C4-2B (cell line): ENCODE data around the gene CPSF4.

ENCODE experiments used
- CTCF ChIP-seq: fragments of 450-650 bp; conservative IDR thresholded peaks from 2 replicates; pipeline ENCODE4 v1.5.1; 2017; ENCODE audit warnings: mild to moderate bottlenecking
- ZFX ChIP-seq: fragments of 450-650 bp; IDR thresholded peaks from 2 replicates; pipeline ENCODE4 v1.6.1; 2017

- TF ChIP-seq CTCF: no peak
- no peak for TF ChIP-seq ZFX
These were observed 29.6 kb upstream of the CPSF4 start for GRCh38 chr7:99409192-99409572.
